Rectal smooth muscle tissue (tissue), 1 donor: ENCODE data around the gene SMARCAL1.

Experiments
- H3K27ac ChIP-seq: one replicate; pipeline ENCODE4 v1.7.0; 2013; ENCODE audit warnings: low read depth, low read length, inconsistent platforms
- H3K27me3 ChIP-seq: one replicate; pipeline ENCODE4 v1.7.0; 2013; ENCODE audit warnings: low read length; ENCODE audit not compliant: control insufficient read depth, insufficient read depth
- H3K36me3 ChIP-seq: one replicate; pipeline ENCODE4 v1.7.0; 2013; ENCODE audit warnings: low read length; ENCODE audit not compliant: control insufficient read depth, insufficient read depth
- H3K4me1 ChIP-seq: one replicate; pipeline ENCODE4 v1.7.0; 2013; ENCODE audit warnings: low read length; ENCODE audit not compliant: control insufficient read depth, insufficient read depth
- H3K4me3 ChIP-seq: one replicate; pipeline ENCODE4 v1.7.0; 2013; ENCODE audit warnings: low read length
- H3K9ac ChIP-seq: one replicate; pipeline ENCODE4 v1.7.0; 2013; ENCODE audit warnings: low read length

Gene SMARCAL1

GRCh38 chr2:216475767-216476166, 63.5 kb downstream of the SMARCAL1 start:
- Histone ChIP-seq H3K9ac (no peak overlapping the region), H3K27ac (no peak overlapping the region), H3K27me3 (no peaks in the 10 kb centered on the region), H3K36me3 (peaks cover 11% of the 10 kb centered on the region), H3K4me1 (no peaks in the 10 kb centered on the region), H3K4me3 (no peak overlapping the region)

DNA sequence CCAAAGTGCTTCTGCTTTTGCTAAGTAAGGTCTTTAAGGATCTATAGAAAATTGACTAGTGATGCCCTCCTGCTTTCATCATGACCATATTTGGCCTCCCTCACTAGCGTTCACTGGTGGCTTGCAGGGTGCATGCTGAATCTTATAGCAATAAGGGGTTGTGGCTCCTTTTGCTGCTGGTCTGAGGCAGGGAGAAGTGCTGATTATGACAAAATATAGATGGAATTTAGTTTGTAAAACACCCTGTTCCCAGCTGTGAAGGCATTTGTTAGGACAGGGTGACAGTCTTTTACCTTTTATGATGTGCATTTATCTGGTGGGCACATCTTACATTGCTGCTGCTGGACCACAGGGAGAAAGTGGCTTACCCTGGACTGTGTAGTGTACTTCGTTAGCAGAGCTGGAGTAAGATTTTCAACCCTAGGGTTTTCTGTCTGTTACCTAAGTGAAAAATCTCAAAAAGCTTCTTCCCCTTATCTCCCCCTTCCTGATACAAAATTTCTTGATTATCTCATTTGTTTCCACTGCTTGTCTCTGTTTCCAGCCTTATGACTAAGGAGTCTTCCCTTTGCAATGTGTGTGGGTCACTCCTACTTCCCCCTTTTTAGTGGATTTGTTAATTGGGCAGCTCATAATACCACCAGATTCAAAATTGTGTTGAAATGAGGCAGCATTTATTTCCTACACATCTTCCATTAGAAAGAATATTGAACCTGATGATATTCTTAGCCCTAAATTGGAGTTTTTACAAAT, 65.2 kb downstream of the SMARCAL1 start:
- peaks cover 12% of the 10 kb centered on the region for H3K36me3 ChIP-seq
- H3K27ac ChIP-seq: no peak overlapping the region
- no peaks in the 10 kb centered on the region for H3K27me3 ChIP-seq
- no peak overlapping the region for H3K4me3 ChIP-seq
- H3K9ac ChIP-seq: no peak overlapping the region
- H3K4me1 ChIP-seq: no peaks in the 10 kb centered on the region

- Histone ChIP-seq H3K27me3 (no peaks in the 10 kb centered on the region), H3K4me1 (no peaks in the 10 kb centered on the region), H3K27ac (no peak overlapping the region), H3K36me3 (peaks cover 15% of the 10 kb centered on the region), H3K4me3 (no peak overlapping the region), H3K9ac (no peak overlapping the region)
These were observed 65.9 kb downstream of the SMARCAL1 start for GRCh38 chr2:216478151-216478550.

- H3K4me1 ChIP-seq: no peaks in the 10 kb centered on the region
- H3K27me3 ChIP-seq: no peaks in the 10 kb centered on the region
- H3K9ac ChIP-seq: no peak overlapping the region
- no peak overlapping the region for H3K27ac ChIP-seq
- peaks cover 15% of the 10 kb centered on the region for H3K36me3 ChIP-seq
- H3K4me3 ChIP-seq: no peak overlapping the region
These were observed 66.5 kb downstream of the SMARCAL1 start for GRCh38 chr2:216478791-216479190.

- H3K27me3 ChIP-seq: no peaks in the 10 kb centered on the region
- no peak overlapping the region for H3K9ac ChIP-seq
- H3K4me3 ChIP-seq: no peak overlapping the region
- peaks cover 15% of the 10 kb centered on the region for H3K36me3 ChIP-seq
- H3K27ac ChIP-seq: no peak overlapping the region
- H3K4me1 ChIP-seq: no peaks in the 10 kb centered on the region
These were observed 67.9 kb downstream of the SMARCAL1 start for GRCh38 chr2:216480221-216480620.

- H3K36me3 ChIP-seq: peaks cover 15% of the 10 kb centered on the region
These were observed 70.4 kb downstream of the SMARCAL1 start for GRCh38 chr2:216482640-216483039.

GRCh38 chr2:216485237-216485636, 73.0 kb downstream of the SMARCAL1 start:
- no peak overlapping the region for H3K9ac ChIP-seq
- no peaks in the 10 kb centered on the region for H3K27me3 ChIP-seq
- H3K36me3 ChIP-seq: peaks cover 6% of the 10 kb centered on the region
- no peaks in the 10 kb centered on the region for H3K4me1 ChIP-seq
- H3K27ac ChIP-seq: no peak overlapping the region
- H3K4me3 ChIP-seq: no peak overlapping the region

More at GRCh38 chr2:216482640-216483039, 70.4 kb downstream of the SMARCAL1 start:
- no peak overlapping the region for H3K27ac ChIP-seq
- H3K9ac ChIP-seq: no peak overlapping the region
- no peaks in the 10 kb centered on the region for H3K4me1 ChIP-seq
- no peaks in the 10 kb centered on the region for H3K27me3 ChIP-seq
- H3K4me3 ChIP-seq: no peak overlapping the region

GRCh38 chr2:216485745-216486144, 73.5 kb downstream of the SMARCAL1 start:
- peaks cover 4% of the 10 kb centered on the region for H3K36me3 ChIP-seq
- H3K4me3 ChIP-seq: no peak overlapping the region
- no peak overlapping the region for H3K9ac ChIP-seq
- H3K4me1 ChIP-seq: no peaks in the 10 kb centered on the region
- H3K27ac ChIP-seq: no peak overlapping the region
- H3K27me3 ChIP-seq: no peaks in the 10 kb centered on the region

DNA sequence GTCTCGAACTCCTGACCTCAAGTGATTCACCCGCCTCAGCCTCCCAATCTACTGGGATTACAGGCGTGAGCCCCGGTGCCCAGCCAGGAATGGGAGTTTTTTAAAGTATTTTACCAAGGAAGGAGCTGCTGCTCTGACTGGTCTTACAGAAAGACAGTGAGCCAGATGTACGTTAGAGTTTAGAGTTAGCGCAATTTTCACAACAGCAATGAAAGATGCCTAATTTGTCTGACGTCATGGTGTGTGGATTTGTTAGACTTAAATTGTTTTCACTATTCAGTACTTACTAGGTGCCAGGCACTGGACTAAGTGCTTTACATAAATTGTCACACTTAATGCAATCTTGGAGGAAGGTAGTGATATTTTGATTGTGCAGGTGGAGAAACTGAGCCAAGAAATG, 74.0 kb downstream of the SMARCAL1 start:
- Histone ChIP-seq H3K9ac (no peak overlapping the region), H3K4me3 (no peak overlapping the region), H3K27ac (no peak overlapping the region), H3K36me3 (peaks cover 4% of the 10 kb centered on the region), H3K4me1 (no peaks in the 10 kb centered on the region), H3K27me3 (no peaks in the 10 kb centered on the region)

DNA sequence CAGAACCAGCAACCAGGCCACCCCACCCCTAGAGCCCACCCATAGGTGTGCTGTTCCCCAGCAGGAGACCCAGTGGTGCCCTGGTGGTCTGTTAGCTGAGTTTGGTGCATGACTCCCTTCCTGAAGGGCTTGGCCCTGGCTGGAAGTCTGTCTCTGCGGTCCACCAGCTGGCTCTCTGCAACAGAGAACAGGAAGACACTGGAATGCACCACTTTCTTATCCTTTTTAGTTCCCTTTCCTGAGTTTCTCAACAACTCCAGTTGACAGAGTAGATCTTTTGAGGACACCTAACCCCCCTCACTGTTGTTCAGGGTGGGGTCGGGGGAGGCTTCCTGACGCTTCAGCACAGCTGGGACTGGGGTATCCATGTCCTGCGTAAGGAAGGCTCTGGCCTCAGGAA, 74.4 kb downstream of the SMARCAL1 start:
- H3K9ac ChIP-seq: no peak overlapping the region
- no peaks in the 10 kb centered on the region for H3K27me3 ChIP-seq
- H3K27ac ChIP-seq: no peak overlapping the region
- no peak overlapping the region for H3K4me3 ChIP-seq
- H3K4me1 ChIP-seq: no peaks in the 10 kb centered on the region
- H3K36me3 ChIP-seq: peaks cover 4% of the 10 kb centered on the region

DNA sequence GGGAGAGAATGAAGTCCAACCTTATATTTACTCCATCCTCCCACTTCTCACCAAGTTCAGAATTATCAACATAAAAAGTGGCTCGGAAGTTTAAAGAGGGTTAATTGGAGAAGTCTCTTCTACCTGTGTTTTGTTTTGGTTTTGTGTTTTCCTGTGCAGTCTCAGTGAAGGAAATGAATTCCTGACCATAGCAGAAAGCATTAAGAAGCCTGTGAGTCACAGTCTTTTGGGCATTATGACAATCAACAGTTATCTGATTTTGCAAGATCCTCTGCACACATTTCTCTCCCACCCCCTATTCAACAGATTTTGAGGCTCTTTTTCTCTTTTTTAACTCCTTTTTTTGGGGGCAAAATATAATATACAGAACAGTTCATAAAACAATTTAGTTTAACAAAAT, 77.8 kb downstream of the SMARCAL1 start:
- H3K36me3 ChIP-seq: no peaks in the 10 kb centered on the region
- no peak overlapping the region for H3K27ac ChIP-seq
- no peak overlapping the region for H3K4me3 ChIP-seq
- no peak overlapping the region for H3K9ac ChIP-seq
- H3K4me1 ChIP-seq: peaks cover 2% of the 10 kb centered on the region
- no peaks in the 10 kb centered on the region for H3K27me3 ChIP-seq

GRCh38 chr2:216491793-216492596, 79.7 kb downstream of the SMARCAL1 start:
- Histone ChIP-seq H3K36me3 (no peaks in the 10 kb centered on the region), H3K9ac (no peak overlapping the region), H3K4me1 (peaks cover 2% of the 10 kb centered on the region), H3K27ac (no peak overlapping the region), H3K27me3 (no peaks in the 10 kb centered on the region), H3K4me3 (no peak overlapping the region)
